Small intestine (tissue), 7 donors: ENCODE results near the gene EXOC4. TPM values are rescaled to one million over a fixed set of nuclear protein-coding genes. Genes with fewer than 3 reads are reported as not detected.

ENCODE experiments used
- DNase-seq, 2 donors: peaks; one replicate each; pipeline versions ENCODE4 v3.0.0 to v3.0.0-alpha.2; 2013
- FAIRE-seq: peaks from 2 replicates; lab custom pipeline; 2012; peaks lifted over from hg19 to GRCh38; lab: Jason Lieb, UNC
- H3K27ac ChIP-seq, 3 donors: one replicate each; pipeline ENCODE4 v1.5.1; 2013; ENCODE audit warnings: low read length in 2 of 3, mild to moderate bottlenecking in 2 of 3, control low read depth in 1 of 3, inconsistent platforms in 1 of 3, low read depth in 1 of 3, moderate library complexity in 1 of 3
- H3K27me3 ChIP-seq, 3 donors: one replicate each; pipeline ENCODE4 v1.6.1; 2013; ENCODE audit warnings: low read length in 3 of 3, inconsistent platforms in 1 of 3; ENCODE audit not compliant: control insufficient read depth in 3 of 3, insufficient read depth in 3 of 3
- H3K36me3 ChIP-seq, 3 donors: one replicate each; pipeline ENCODE4 v1.6.1; 2013; ENCODE audit warnings: low read length in 3 of 3, inconsistent platforms in 1 of 3, low read depth in 1 of 3, mild to moderate bottlenecking in 1 of 3, moderate library complexity in 1 of 3; ENCODE audit not compliant: control insufficient read depth in 3 of 3, insufficient read depth in 2 of 3
- H3K4me1 ChIP-seq, 3 donors: one replicate each; pipeline ENCODE4 v1.6.1; 2013; ENCODE audit warnings: low read length in 2 of 3, inconsistent platforms in 1 of 3, low read depth in 1 of 3, mild to moderate bottlenecking in 1 of 3, moderate library complexity in 1 of 3; ENCODE audit not compliant: control insufficient read depth in 3 of 3, insufficient read depth in 2 of 3
- H3K4me3 ChIP-seq, 3 donors: one replicate each; pipeline ENCODE4 v1.5.1; 2013; ENCODE audit warnings: low read length in 3 of 3, control low read depth in 1 of 3, inconsistent platforms in 1 of 3, low read depth in 1 of 3, mild to moderate bottlenecking in 1 of 3, moderate library complexity in 1 of 3
- H3K9me3 ChIP-seq, 2 donors: one replicate each; pipeline ENCODE4 v1.6.1; 2013; ENCODE audit warnings: low read depth in 1 of 2, low read length in 1 of 2; ENCODE audit not compliant: control insufficient read depth in 2 of 2, insufficient read depth in 1 of 2
- WGBS, 3 donors: extraction: QIAGEN DNeasy Blood & Tissue Kit; methylation state at CpG; one replicate each; pipeline ENCODE4 v1.1.7; 2013; 5-methylcytosine and 5-hydroxymethylcytosine counted together
- polyA plus RNA-seq, 4 donors: library from polyadenylated mRNA; stranded (reverse) in 3 of 4; unstranded in 1 of 4; fragments of 200-250 nt in 3 of 4; fragments of 120-200 nt in 1 of 4; gene quantifications; one replicate each; pipeline versions ENCODE4 v1.2.1 to v1.2.3, GENCODE V29; 2013
- donor health status: healthy with polysubstance abuse.
- donor health status: control.
- donor health status: control.
- donor health status: Bipolar disorder and iron deficiency.
- donor health status: healthy.

EXOC4 gene
- polyA plus RNA-seq, 4 donors, result 10.5 to 46.8 (median 18.8) TPM

- Histone ChIP-seq H3K27me3 (no peaks in the 10 kb centered on the region), H3K36me3 (peaks cover 0 to 6% (median 0%) of the 10 kb centered on the region in 3 donors), H3K9me3 (peaks cover 0 to 11% of the 10 kb centered on the region in 2 donors), H3K4me1 (no peaks in the 10 kb centered on the region), H3K4me3 (no peak overlapping the region), H3K27ac (no peak overlapping the region)
- no peak for DNase-seq
- no peak for FAIRE-seq
- WGBS, 3 donors, result 91 to 94% (median 92%) methylated on average over 1 of the region's 1 CpG
Measured at GRCh38 chr7:134029743-134030142, 776.9 kb downstream of the EXOC4 start.

- H3K4me1 ChIP-seq, result no peaks in the 10 kb centered on the region
- FAIRE-seq (no peak), DNase-seq (peak in 1 of 2 donors; percentile 21)
- no peaks in the 10 kb centered on the region for H3K27me3 ChIP-seq
- H3K27ac ChIP-seq, result no peak overlapping the region
- no peak overlapping the region for H3K4me3 ChIP-seq
- WGBS, 3 donors, result 47 to 70% (median 59%) methylated on average over 9 of the region's 9 CpGs
- peaks cover 0 to 6% (median 0%) of the 10 kb centered on the region in 3 donors for H3K36me3 ChIP-seq
- H3K9me3 ChIP-seq, result peaks cover 0 to 11% of the 10 kb centered on the region in 2 donors
Measured at GRCh38 chr7:134030460-134030865, 777.6 kb downstream of the EXOC4 start.

GRCh38 chr7:134031835-134032617 is 779.1 kb downstream of the EXOC4 start:
- Histone ChIP-seq H3K27me3 (no peaks in the 10 kb centered on the region), H3K4me3 (no peak overlapping the region), H3K4me1 (no peaks in the 10 kb centered on the region), H3K36me3 (peaks cover 0 to 6% (median 0%) of the 10 kb centered on the region in 3 donors), H3K27ac (no peak overlapping the region), H3K9me3 (peaks cover 0 to 11% of the 10 kb centered on the region in 2 donors)
- WGBS, 3 donors, result 86 to 90% (median 87%) methylated on average over 3 of the region's 3 CpGs
- FAIRE-seq (no peak), DNase-seq (no peak)

- WGBS, 3 donors, result 88 to 93% (median 91%) methylated on average over 3 of the region's 3 CpGs
- Histone ChIP-seq H3K9me3 (peaks cover 0 to 4% of the 10 kb centered on the region in 2 donors), H3K27me3 (no peaks in the 10 kb centered on the region), H3K36me3 (peaks cover 0 to 6% (median 0%) of the 10 kb centered on the region in 3 donors), H3K27ac (no peak overlapping the region), H3K4me1 (no peaks in the 10 kb centered on the region), H3K4me3 (no peak overlapping the region)
- DNase-seq, result no peak
- FAIRE-seq, result no peak
Measured at GRCh38 chr7:134034652-134035051, 781.8 kb downstream of the EXOC4 start.

- H3K27me3 ChIP-seq, result no peaks in the 10 kb centered on the region
- H3K36me3 ChIP-seq, result no peaks in the 10 kb centered on the region
- H3K4me3 ChIP-seq, result no peak overlapping the region
- DNase-seq (no peak), FAIRE-seq (no peak)
- 93 to 96% (median 95%) methylated on average over 4 of the region's 4 CpGs for WGBS, 3 donors
- H3K4me1 ChIP-seq, result no peaks in the 10 kb centered on the region
- no peaks in the 10 kb centered on the region for H3K9me3 ChIP-seq
- H3K27ac ChIP-seq, result no peak overlapping the region
Measured at GRCh38 chr7:134037991-134038390, 785.1 kb downstream of the EXOC4 start.

GRCh38 chr7:134040988-134041387 is 788.1 kb downstream of the EXOC4 start:
- no peaks in the 10 kb centered on the region for H3K27me3 ChIP-seq
- 95 to 100% (median 99%) methylated on average over 2 of the region's 2 CpGs for WGBS, 3 donors
- FAIRE-seq (no peak), DNase-seq (no peak)
- H3K4me3 ChIP-seq, result no peak overlapping the region
- no peaks in the 10 kb centered on the region for H3K4me1 ChIP-seq
- no peaks in the 10 kb centered on the region for H3K9me3 ChIP-seq
- no peak overlapping the region for H3K27ac ChIP-seq
- H3K36me3 ChIP-seq, result no peaks in the 10 kb centered on the region

- Histone ChIP-seq H3K36me3 (no peaks in the 10 kb centered on the region), H3K27me3 (no peaks in the 10 kb centered on the region), H3K27ac (no peak overlapping the region), H3K9me3 (no peaks in the 10 kb centered on the region), H3K4me3 (no peak overlapping the region), H3K4me1 (no peaks in the 10 kb centered on the region)
- no peak for DNase-seq
- no peak for FAIRE-seq
Measured at GRCh38 chr7:134041477-134041876, 788.6 kb downstream of the EXOC4 start.

GRCh38 chr7:134042307-134042706 is 789.4 kb downstream of the EXOC4 start:
- Histone ChIP-seq H3K4me1 (no peaks in the 10 kb centered on the region), H3K27me3 (no peaks in the 10 kb centered on the region), H3K4me3 (no peak overlapping the region), H3K36me3 (no peaks in the 10 kb centered on the region), H3K27ac (no peak overlapping the region), H3K9me3 (peaks cover 0 to 4% of the 10 kb centered on the region in 2 donors)
- 61 to 84% (median 82%) methylated on average over 4 of the region's 4 CpGs for whole genome bisulfite sequencing, 3 donors
- FAIRE-seq (no peak), DNase-seq (no peak)
